ENCODE results near the gene ECSIT. TPM values are rescaled to one million over a fixed set of nuclear protein-coding genes. Genes with fewer than 3 reads are reported as not detected.
"Not testable (repeated sequence)": the region's sequence is repeated elsewhere in the genome, so short reads cannot be mapped to it uniquely, and the experiment has no call there.

ECSIT gene
- total RNA-seq, 1 donor from 2014 or later = 32.1 TPM

DNA sequence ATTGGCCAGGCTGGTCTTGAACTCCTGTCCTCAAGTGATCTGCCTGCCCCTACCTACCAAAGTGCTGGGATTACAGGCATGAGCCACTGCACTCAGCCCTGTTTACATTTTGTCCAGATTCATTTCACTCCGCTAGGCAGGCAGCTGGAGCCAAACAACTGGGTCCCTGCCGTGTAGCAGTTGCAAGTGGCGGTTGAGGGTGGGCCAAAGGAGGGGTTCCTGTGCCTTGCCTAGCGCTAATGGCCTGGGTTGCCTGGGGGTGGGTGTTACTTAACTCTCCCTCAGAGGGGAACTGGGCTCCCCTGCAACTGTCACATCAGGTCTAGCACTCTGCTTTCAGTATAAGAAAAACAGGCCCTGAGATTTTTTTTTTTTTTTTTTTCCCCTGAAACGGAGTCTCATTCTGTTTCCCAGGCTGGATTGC, 41.1 kb upstream of the ECSIT start:
- Mint-ChIP-seq H3K36me3 (peaks cover 2% of the 10 kb centered on the region), H3K27ac (no peak overlapping the region), H3K27me3 (ENCODE audit: low read depth) (no peaks in the 10 kb centered on the region), H3K4me1 (no peaks in the 10 kb centered on the region), H3K4me3 (no peak overlapping the region), H3K9me3 (no peaks in the 10 kb centered on the region)
- DNase-seq (ENCODE audit: low spot score in 2 of 2, unreplicated experiment in 2 of 2) = no peak
- TF ChIP-seq, protein P1, sequence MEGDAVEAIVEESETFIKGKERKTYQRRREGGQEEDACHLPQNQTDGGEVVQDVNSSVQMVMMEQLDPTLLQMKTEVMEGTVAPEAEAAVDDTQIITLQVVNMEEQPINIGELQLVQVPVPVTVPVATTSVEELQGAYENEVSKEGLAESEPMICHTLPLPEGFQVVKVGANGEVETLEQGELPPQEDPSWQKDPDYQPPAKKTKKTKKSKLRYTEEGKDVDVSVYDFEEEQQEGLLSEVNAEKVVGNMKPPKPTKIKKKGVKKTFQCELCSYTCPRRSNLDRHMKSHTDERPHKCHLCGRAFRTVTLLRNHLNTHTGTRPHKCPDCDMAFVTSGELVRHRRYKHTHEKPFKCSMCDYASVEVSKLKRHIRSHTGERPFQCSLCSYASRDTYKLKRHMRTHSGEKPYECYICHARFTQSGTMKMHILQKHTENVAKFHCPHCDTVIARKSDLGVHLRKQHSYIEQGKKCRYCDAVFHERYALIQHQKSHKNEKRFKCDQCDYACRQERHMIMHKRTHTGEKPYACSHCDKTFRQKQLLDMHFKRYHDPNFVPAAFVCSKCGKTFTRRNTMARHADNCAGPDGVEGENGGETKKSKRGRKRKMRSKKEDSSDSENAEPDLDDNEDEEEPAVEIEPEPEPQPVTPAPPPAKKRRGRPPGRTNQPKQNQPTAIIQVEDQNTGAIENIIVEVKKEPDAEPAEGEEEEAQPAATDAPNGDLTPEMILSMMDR (IDR thresholded peaks at IDR 0.05; ENCODE audit: unreplicated experiment) = no peak

DNA sequence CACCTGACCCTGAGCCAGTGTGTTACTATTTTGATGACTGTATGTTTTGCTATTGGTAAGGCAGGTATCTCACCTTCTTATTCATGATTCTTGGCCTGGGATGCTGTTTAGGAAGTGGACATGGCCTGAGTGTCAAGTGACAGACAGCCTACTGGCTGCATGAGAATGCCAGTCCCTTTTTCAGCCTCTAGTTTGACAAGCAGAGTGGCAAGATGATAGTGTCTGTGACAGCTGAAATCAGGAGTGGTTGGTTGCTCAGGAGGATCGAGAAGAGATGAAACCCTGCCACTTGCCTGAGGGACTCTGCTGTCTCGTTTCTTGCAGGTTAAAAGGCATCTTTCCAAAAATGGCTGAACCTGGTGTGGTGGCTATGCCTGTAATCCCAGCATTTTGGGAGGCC, 37.2 kb upstream of the ECSIT start:
- Mint-ChIP-seq H3K9me3 (no peaks in the 10 kb centered on the region), H3K4me1 (no peaks in the 10 kb centered on the region), H3K27ac (no peak overlapping the region), H3K36me3 (peaks cover 2% of the 10 kb centered on the region), H3K27me3 (ENCODE audit: low read depth) (no peaks in the 10 kb centered on the region), H3K4me3 (no peak overlapping the region)
- DNase-seq (ENCODE audit: low spot score in 2 of 2, unreplicated experiment in 2 of 2) = no peak
- TF ChIP-seq, protein P1 (IDR thresholded peaks at IDR 0.05; ENCODE audit: unreplicated experiment) = no peak

DNA sequence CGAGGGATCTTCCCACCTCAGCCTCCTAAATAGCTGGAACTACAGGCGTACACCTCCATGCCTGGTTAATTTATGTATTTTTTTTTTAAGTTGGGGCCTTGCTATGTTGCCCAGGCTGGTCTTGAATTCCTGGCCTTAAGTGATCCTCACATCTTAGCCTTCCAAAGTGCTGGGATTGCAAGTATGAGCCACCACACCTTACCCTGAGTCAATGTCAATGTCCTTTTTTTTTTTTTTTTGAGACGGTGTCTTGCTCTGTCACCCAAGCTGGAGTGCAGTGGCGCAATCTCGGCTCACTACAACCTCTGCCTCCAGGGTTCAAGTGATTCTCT, 36.7 kb upstream of the ECSIT start:
- not testable (repeated sequence) for H3K4me1 Mint-ChIP-seq; H3K9me3 Mint-ChIP-seq; H3K36me3 Mint-ChIP-seq; H3K4me3 Mint-ChIP-seq; DNase-seq (ENCODE audit: low spot score in 2 of 2, unreplicated experiment in 2 of 2); H3K27me3 Mint-ChIP-seq (ENCODE audit: low read depth); H3K27ac Mint-ChIP-seq

DNA sequence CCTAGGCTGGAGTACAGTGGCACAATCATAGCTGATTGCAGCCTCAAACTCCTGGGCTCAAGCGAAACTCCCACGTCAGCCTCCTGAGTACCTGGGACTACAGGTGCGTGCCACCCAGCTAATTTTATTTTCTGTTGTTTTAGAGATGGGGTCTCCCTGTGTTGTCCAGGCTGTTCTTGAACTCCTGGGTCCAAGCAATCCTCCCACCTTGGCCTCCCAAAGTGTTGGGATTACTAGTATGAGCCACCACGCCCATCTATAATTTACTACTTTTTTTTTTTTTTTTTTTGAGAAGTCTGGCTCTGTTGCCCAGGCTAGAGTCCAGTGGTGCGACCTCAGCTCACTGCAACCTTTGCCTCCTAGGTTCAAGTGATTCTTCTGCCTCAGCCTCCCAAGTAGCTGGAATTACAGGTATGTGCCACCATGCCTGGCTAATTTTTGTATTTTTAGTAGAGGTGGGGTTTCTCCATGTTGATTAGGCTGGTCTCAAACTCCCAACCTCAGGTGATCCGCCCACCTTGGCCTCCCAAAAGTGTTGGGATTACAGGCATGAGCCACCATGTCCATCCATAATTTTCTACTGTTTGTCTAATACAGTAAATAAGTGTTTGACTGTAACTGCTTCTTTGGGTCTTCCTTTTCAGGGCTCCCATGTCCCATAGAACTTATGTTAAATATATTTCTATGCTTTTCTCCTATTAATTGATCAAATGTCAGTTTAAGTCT, 35.3 kb upstream of the ECSIT start:
- H3K9me3 Mint-ChIP-seq; H3K27ac Mint-ChIP-seq; H3K4me1 Mint-ChIP-seq; DNase-seq (ENCODE audit: low spot score in 2 of 2, unreplicated experiment in 2 of 2); H3K27me3 Mint-ChIP-seq (ENCODE audit: low read depth); H3K4me3 Mint-ChIP-seq; H3K36me3 Mint-ChIP-seq: not testable (repeated sequence)

DNA sequence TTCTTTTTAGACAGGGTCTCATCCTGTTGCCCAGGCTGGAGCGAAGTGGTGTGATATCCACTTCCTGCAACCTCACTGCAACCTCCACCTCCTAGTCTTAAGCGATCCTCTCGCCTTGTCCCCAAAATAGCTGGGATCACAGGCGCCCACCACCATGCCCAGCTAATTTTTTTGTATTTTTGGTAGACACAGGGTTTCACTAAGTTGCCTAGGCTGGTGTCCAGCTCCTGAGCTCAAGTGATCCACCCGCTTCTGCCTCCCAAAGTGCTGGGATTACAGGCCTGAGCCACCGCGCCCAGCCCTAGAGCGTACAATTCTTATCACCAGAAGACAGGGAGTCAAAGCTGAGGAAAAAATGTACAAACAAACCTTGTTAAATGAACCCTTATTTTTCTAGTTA, 34.6 kb upstream of the ECSIT start:
- TF ChIP-seq, protein P1 (IDR thresholded peaks at IDR 0.05; ENCODE audit: unreplicated experiment) = no peak
- Mint-ChIP-seq H3K27ac (no peak overlapping the region), H3K4me1 (peaks cover 12% of the 10 kb centered on the region), H3K9me3 (no peaks in the 10 kb centered on the region), H3K36me3 (peaks cover 2% of the 10 kb centered on the region), H3K4me3 (no peak overlapping the region), H3K27me3 (ENCODE audit: low read depth) (no peaks in the 10 kb centered on the region)
- DNase-seq (ENCODE audit: low spot score in 2 of 2, unreplicated experiment in 2 of 2) = no peak

DNA sequence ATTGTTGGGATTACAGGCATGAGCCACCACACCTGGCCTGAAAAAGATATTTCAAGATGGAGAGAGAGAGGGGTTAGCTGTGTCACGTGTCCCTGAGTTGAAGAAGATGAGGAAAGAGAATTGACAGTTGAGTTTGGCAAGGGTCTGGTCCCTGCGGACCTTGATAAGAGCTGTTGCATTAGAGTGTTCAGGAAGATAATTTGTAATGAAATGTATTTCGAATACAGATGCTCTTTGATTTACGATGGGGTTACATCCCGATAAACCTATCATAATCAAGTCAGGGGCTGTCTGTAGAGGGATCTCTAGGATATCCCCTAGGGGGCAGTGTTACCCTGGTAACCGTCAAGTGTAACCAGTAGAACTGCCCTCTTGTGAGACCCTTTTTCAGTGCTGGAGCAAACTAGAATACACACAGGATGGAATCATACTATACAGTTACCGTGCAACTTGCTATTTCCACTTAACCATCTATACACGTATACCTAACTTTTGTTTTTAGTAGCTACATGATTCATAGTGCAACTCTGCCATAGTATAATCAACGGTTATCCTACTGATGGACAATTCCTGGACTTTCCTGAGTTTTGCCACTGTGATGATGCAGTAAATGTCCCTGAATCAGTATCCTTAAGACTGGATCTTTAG, 31.6 kb upstream of the ECSIT start:
- TF ChIP-seq, protein P1 (IDR thresholded peaks at IDR 0.05; ENCODE audit: unreplicated experiment) = peak; percentile 57
- Mint-ChIP-seq H3K9me3 (no peaks in the 10 kb centered on the region), H3K27ac (peak overlapping the region; percentile 59), H3K36me3 (peaks cover 2% of the 10 kb centered on the region), H3K27me3 (ENCODE audit: low read depth) (no peaks in the 10 kb centered on the region), H3K4me1 (peaks cover 24% of the 10 kb centered on the region), H3K4me3 (peak overlapping the region; percentile 59)
- no peak for DNase-seq (ENCODE audit: low spot score in 2 of 2, unreplicated experiment in 2 of 2)

Data from mesothelial cell of epicardium (in vitro differentiated cells).